CD4-positive, alpha-beta T cell treated with Interleukin-17A for 1 hour (primary cell): ENCODE data around the gene C16orf86.

Experiments
- DNase-seq: peaks from one replicate; pipeline ENCODE4 v3.0.0-alpha.2; 2020

Gene C16orf86

DNA sequence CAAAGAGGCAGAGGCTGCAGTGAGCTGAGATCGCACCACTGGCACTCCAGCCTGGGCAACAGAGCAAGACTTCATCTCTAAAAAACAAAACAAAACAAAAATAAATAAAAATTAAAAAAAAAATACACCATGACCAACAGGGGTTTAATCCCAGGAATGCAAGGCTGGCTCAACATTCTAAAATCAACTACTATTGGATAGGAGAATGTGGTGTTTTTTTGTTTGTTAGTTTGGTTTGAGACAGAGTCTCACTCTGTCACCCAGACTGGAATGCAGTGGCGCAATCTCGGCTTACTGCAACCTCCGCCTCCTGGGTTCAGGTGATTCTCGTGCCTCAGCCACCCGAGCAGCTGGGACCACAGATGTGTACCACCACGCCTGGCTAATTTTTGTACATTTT lies 32.7 kb downstream of the C16orf86 start:
- DNase-seq = no peak

GRCh38 chr16:67701420-67701819 lies 34.8 kb downstream of the C16orf86 start:
- DNase-seq = no peak

- DNase-seq = no peak
Measured at GRCh38 chr16:67702130-67702529, 35.5 kb downstream of the C16orf86 start.

DNA sequence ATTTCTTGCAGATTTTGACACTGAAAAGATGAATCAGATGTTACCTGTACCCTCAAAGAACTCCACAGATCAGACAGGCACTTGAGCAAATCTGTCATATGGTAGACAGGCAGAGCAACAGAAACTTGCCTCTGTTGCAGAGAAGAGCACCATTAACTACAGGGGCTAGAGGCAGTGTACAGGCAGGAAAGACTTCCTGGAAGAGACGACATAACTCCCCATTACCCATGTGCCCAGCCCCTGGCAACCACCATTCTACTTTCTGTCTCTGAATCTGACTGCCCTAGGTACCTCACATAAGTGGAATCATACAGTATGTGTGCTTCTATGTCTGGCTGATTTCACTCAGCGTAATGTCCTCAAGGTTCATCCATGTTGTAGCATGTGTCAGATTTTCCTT lies 37.0 kb downstream of the C16orf86 start:
- DNase-seq = no peak

- no peak for DNase-seq
Measured at GRCh38 chr16:67704110-67704509, 37.5 kb downstream of the C16orf86 start.

DNA sequence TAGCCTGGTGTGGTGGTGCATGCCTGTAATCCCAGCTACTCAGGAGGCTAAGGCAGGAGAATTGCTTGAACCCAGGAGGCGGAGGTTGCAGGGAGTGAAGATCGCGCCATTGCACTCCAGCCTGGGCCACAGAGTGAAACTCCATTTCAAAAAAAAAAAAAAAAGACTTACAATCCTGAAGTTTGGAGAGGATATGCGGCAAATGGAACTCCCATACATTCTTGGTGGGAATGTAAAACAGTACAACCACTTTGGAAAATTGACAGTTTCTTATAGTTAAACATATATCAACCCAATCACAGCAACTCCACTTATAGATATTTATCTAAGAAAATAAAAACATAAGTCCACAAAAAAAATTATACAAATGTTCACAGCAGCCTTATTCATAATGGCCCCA lies 40.6 kb downstream of the C16orf86 start:
- DNase-seq = no peak

DNA sequence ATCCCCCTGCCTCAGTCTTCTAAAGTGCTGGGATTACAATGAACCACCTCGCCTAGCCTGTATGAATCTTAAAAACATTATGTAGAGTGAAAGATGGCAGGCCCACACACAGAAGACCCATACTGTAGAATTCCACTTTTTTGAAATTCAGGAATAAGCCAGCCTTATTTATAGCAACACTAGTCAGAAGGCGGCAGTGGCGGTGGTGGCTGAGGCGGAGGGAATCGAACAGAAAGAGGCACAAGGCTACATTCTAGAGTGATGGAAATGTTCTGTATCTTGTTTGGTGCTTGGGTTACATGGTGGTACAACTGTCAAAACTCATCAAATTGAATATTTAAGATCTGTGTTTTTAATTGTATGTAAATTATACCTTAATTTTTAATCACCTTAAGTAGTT lies 41.2 kb downstream of the C16orf86 start:
- DNase-seq = no peak

GRCh38 chr16:67708368-67708771 lies 41.8 kb downstream of the C16orf86 start:
- DNase-seq = no peak

- DNase-seq = no peak
Measured at GRCh38 chr16:67709050-67709449, 42.4 kb downstream of the C16orf86 start.

GRCh38 chr16:67710607-67711006 lies 44.0 kb downstream of the C16orf86 start:
- no peak for DNase-seq

GRCh38 chr16:67713647-67714273 lies 47.1 kb downstream of the C16orf86 start:
- no peak for DNase-seq

- no peak for DNase-seq
Measured at GRCh38 chr16:67714522-67714921, 47.9 kb downstream of the C16orf86 start.

DNA sequence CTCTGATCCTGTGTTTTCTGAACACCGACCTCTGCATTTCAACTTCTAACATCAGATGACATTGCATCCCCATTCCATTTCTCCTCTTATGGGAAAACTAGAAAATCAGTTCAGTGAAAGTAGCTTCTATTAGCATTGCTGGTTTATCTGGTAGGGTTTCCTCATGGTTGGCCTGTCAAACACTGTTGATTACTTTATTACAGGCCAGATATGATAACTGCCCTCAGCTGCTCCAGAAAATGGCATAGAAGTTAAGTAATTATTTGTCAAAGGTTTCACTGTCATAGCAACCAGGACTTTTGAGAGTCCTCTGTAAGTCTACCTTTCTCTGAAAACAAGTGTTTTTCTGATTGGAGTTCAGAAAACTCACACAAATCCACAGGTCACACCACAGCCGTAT lies 49.5 kb downstream of the C16orf86 start:
- no peak for DNase-seq
